ENCODE results near the gene SMARCB1.

DNA sequence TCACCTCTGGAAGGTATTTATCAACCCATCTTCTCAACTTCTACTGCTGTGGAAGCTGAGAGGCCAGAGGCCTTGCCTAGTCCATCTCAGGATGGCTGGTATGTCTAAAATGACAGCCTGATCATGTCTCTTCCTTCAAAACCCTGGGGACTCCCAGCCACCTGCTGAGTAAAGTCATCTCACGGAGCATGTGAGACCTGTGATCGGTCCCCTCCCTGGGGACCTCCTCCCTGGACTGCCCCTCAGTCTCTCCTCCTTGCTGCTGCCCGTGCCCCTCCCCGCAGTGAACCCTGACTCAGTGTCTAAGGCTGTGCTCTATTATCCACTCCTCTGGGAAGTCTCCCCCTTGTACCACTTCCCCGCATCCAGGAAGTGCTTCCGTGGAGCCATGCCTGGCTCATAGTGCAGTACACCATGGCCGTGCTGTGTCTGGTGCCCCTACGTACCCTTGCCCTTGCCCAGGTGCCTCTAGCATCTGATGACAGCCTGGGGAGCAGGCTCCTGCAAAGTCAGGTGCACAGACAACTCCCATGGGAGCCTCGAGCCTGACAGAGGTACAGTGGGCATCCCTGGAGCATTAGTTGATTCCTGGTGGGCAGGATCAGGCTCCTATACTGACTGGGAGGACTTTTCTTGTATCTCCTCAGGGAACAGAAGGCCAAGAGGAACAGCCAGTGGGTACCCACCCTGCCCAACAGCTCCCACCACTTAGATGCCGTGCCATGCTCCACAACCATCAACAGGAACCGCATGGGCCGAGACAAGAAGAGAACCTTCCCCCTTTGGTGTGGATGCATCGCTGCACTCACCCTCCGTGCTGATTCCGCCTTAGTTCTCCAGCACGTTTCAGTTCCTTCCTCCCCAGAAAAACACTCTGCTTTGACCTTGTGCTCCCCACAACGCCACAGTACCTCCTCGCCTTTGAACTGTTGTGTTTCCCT is 13.8 kb downstream of the SMARCB1 start:
- no peak for TF ChIP-seq CTCF (conservative IDR thresholded peaks at IDR 0.05; ENCODE audit: low read depth, low read length)
- no peak for TF ChIP-seq EZH2 (IDR thresholded peaks at IDR 0.05; ENCODE audit: borderline replicate concordance, low read depth, low read length, poor library complexity, severe bottlenecking)
